HG03066 (cell line): Measurements from ENCODE around the gene FAM219A.
A peak's percentile ranks its signal among the peaks of the same experiment; 100 is the strongest.
"Not testable (repeated sequence)": the region's sequence is repeated elsewhere in the genome, so short reads cannot be mapped to it uniquely, and the experiment has no call there.

ENCODE experiments used
- ATAC-seq: cut with Tn5 transposase; IDR thresholded peaks from one replicate; pipeline ENCODE4 v1.9.1; 2021; ENCODE audit warnings: low read depth; ENCODE audit not compliant: unreplicated experiment

The FAM219A gene

DNA sequence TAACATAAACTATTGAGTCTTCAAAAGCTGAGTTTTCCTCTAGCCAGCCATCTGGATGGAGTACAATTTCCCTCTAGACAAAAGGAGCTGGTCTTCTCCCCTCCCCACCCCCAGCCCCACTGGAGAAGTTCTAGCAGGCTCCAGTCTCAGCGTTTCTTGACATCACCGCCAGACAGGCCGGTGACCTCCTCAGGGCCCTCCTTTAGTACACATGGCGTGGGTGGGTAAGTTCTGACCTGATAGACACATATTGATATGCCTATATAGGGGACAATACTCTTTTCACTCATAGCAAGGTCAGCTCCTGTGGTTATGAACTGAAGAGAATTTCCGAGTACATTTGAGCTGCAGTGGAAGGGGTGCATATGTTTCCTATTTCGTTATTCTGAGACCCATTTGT, 27.5 kb upstream of the FAM219A start:
- no peak for ATAC-seq

DNA sequence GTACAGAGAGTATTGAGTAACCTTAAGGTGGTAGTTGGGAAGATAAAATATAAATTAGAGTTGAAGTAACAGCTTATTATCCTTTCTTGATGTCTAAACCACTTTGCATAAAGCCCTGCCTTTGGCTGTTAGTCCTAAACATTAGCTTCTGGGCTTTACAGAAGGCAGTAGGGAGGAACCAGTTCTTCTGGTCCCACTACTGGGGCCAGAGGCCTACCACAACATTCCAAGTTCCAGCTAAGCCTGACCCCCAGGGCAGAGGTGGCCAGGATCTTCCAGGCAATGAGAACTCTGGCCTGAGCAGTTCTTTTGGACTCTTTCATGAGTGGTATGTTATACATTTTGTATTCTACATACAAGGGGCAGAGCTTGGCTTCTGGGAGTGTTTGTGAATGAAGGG, 26.3 kb upstream of the FAM219A start:
- no peak for ATAC-seq

DNA sequence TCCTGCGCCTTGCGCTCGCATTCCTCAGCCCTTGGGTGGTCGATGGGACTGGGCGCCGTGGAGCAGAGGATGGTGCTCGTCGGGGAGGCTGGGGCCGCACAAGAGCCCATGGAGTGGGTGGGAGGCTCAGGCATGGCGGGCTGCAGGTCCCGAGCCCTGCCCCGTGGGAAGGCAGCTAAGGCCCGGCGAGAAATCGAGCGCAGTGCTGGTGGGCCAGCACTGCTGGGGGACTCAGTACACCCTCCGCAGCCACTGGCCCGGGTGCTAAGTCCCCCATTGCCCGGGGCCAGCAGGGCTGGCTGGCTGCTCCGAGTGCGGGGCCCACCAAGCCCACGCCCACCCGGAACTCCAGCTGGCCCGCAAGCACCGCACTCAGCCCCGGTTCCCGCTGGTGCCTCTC, 24.4 kb upstream of the FAM219A start:
- not testable (repeated sequence) for ATAC-seq

DNA sequence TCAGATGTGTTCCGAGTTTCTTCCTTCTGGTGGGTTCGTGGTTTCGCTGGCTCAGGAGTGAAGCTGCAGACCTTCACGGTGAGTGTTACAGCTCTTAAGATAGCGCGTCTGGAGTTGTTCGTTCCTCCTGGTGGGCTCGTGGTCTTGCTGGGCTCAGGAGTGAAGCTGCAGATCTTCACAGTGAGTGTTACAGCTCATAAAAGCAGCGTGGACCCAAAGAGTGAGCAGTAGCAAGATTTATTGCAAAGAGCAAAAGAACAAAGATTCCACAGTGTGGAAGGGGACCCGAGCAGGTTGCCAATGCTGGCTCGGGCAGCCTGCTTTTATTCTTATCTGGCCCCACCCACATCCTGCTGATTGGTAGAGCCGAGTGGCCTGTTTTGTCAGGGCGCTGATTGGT, 23.2 kb upstream of the FAM219A start:
- ATAC-seq = not testable (repeated sequence)

DNA sequence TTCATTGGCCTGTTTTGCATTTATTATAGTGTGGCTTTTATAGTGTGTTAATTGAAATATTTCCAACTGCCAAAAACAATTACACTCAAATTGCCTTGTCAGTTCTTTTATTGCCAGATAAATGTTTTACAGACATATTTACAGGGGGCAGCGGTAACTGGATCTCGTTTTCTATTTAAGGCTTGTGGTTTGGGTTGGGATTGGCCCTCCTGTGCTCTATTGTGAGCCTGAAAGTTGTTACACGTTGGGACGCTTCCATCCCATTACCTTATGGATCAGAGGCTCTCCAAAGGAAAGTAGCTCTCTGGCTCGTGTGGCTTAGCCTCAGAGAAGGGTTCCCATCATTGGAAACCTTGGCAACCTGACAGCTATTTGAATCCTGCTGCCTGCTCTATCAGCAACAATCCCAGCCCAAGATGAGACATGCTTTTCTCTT, 21.1 kb upstream of the FAM219A start:
- ATAC-seq = no peak

DNA sequence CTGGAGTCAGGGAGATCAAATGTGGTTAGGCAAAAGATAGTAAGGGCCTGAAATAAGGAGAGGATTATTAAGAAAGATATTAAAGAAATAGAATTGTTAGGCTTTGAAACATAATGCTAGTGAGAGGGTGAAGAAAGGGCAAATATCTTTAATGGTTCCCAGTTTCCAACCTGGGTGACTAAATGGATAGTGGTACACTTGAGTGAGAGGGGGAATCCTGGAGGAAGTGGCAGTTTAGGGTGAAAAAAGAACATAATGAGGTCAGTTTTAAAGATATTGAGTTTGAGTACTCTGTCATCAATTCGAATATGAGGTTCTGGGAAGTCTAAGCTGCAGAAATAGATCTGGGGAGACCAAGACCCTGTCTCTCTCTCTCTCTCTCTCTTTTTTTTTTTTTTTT, 19.2 kb upstream of the FAM219A start:
- no peak for ATAC-seq

DNA sequence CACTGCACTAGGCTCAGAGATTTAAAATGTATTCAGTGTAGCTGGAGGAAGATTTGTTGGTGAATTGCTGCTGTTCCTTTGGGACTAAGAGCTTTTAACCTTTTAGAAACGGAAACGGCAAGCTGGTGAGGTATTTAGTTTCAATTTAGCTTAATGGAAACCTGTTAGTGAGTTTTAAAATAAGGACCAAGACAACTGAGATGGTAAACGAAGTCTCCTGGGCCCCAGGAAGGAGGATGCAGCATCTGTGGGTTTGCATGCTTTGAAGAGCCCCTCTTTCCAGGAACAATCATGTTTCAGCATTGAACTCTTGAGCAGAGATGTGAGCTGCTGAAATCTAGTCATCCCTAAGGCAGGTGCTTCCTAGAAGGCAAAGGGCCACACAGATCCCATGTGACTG, 16.7 kb upstream of the FAM219A start:
- ATAC-seq = no peak

DNA sequence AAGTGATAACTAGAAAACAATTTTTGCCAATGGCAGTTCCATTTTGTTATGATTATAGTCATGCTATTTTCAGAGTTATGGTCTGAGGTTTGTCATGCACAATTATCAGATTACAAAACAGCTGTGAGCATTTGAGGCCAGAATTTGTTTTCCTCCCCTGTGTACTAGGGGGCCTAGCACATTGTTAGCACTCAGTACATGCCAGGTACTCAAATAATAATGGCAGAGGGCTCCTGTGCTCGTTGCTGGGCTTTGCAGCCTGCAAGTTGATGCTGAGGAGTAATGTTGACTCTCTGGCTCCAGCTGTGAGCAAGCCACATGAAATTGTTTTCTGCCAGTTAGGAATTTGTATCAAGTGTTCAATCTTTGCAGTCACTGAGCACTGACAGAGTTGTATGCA, 7.1 kb upstream of the FAM219A start:
- ATAC-seq = no peak

DNA sequence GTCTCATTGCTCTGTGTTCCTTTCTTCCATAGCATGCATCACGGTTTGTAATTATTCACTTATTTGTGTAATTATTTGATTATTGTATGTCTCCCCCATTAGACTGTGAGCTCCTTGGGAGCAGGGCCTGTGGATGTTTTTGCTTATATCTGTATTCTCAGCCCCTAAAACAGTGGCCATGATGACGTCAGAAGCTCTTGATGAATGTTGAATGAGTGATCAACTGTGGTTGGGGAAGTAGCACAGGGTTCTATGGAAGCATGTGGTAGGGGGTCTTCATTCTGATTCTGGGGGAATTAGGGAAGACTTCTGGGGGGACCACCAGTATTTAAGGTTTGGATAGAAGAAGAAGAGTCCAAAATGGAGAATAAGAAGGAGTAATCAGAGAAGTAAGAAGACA, 6.2 kb upstream of the FAM219A start:
- ATAC-seq = no peak

DNA sequence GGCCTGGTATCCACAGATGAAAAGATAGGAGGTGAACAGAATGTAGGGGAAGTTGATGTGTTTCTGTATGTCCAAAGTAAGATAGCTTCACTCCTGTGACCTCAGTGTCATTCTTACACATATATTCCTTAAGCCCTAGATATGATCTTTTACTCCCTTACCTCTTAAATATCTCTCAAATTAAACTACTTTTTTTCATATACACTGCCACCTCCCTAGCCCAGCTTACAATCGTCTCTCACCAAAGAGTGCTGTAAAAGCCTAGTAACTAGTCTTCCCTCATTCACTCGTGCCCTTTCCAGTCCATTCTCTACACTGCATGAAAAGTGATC, 5.5 kb upstream of the FAM219A start:
- no peak for ATAC-seq

DNA sequence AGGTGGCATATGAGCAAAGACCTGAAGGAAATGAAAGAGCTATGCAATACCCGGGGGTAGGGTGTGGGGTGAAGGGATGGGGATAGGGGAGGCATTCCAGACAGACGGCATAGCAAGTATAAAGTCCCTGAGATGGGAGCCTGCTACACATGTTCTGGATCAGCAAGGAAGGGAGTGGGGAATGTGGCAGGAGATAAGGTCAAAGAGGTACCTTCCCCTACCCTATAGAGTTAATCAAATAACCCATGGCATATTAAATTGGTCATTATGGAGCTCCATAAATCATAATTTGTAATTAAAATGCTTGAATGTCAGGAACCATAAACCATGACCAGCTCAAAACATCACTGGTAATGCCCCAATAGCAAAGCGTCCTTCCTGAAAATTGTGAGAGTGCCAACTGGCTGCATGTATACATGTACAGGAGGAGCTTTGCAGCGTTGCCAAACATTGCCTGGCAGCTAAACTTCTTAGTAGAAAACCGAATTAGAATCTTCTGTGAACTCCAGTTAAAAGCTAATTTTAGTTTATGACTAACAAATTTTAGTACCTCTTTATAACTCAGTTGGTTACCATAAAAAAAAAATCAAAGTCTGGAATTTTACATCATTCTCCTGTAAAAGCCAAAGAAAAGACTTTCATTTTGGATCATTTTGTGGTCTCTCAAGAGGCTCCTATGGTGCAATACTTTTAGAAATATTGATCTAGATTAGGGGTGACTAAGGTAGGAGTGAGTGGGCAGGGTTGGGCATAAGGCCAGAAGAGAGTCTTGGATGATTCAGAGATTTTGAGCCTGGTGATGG, 4.9 kb upstream of the FAM219A start:
- no peak for ATAC-seq

DNA sequence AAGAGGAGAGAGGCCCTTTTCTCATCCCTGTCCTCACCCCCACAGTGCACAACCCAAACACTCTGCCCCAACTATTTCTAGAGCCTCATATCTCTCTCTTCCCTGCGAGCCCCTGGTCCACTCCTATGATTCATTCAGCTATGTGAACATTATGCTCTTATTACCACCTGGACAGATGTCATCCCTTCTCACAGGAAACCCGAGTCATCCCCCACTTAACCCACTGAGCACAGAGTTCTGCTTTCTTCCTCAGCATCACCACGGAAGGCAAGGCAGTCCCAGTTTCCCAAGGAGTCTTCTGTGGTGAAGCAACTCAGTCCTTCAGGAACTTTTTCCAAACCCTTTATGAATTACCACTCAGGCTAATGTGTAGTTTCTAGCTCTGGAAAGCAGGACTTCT, 1.6 kb upstream of the FAM219A start:
- ATAC-seq = no peak

DNA sequence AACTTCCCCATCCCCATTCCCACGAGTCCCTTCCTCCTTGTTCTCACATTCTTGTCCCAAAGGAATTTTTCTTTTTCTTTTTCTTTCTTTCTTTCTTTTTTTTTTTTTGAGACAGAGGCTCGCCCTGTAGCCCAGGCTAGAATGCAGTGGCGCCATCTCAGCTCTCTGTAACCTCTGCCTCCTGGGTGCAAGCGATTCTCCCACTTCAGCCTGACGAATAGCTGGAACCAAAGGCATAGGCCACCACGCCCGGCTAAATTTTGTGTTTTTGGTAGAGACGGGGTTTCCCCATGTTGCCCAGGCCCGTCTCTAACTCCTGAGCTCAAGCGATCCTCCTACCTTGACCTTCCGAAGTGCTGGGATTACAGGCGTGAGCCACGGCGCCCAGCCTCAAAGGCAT, 986 bp upstream of the FAM219A start:
- no peak for ATAC-seq

DNA sequence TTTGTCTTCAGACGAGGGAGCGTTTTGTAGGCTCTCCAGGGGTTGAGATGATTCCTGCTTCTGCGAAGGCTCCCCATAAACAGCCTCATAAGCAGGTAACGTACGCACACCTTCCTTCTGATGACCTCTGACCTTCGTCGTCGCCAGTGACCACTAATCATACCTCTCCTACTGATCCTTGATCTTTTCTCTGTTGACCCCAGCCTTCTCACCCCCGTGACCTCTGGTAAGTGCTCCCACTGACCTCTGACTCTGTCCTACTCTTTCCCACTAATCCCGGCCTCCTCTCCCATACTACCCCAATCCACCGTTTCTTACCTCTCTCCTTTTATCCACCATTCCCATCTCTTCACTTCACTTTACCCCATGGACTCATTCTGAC, 580 bp upstream of the FAM219A start:
- ATAC-seq = peak; percentile 10

DNA sequence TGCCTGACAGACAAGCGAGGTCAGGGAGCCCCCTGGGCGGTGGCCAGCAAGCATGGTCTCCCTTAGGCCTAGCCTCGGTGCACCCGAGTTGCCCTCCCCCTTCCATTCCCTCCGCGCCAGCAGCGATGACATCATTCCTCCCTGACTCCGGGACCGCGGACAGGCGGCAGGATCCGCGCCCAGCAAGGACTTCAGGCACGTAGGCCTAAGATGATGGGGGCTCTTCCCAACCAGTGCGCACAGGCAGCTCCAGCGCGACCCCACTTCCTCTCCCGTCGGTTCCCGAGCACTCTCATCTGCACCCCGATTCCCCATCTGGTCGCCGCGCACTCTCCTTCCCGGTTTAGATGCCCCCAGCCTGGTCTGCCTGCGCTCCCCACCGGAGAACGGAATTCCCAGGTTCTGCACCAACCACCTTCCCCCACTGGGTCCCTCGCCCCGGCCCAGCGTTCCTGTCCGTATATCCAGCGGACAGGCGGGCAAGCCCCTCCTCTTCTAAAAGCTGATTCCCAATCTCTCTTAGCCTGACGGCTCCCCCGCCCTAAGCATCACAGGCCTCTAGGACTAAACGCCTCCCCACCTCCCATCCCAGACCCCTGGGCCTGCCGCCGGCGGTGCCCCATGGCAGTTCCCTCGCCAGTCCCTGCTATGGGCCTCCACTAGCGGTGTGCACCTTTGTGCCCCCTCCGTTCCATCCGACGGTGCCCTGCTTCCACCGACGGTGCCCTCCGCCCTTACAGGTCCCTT, 931 bp downstream of the FAM219A start:
- no peak for ATAC-seq

DNA sequence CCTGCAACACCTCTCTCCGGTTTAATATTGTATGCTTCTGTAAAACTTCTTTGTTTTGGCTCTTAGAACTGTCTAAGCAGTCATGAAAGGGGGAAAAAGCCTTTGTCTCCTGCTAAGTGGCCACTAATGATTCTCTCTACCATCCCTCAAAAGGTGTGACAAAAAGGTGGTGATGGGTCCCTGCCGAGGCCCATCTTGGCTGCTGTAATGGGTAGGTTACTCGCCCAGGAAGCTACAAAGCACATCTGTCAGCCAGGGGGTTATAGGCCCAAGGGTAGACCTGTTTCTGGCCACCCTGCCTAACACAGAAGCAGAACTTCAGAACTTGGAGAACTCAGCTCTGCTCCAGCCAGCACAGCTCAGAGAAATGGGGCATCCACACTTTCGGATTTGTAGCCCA, 1.6 kb downstream of the FAM219A start:
- no peak for ATAC-seq

DNA sequence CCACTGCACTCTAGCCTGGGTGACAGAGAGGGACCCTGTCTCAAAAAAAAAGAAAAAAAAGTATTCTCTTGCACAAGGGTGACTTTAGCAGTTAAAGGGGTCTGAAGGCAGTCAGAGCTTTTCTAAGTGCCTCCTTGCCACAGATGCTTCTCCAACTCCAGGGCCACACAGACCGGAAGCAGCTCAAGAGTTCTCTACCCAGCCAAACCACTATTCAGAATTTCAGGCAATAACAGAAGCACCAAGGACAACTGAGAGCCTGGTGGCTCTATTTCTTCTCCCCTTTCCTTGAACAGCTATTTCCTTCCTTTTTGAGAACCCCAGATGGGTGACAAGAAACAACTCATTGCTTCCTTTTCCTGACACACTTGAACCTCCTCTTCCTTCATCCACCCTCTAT, 2.2 kb downstream of the FAM219A start:
- ATAC-seq = no peak

DNA sequence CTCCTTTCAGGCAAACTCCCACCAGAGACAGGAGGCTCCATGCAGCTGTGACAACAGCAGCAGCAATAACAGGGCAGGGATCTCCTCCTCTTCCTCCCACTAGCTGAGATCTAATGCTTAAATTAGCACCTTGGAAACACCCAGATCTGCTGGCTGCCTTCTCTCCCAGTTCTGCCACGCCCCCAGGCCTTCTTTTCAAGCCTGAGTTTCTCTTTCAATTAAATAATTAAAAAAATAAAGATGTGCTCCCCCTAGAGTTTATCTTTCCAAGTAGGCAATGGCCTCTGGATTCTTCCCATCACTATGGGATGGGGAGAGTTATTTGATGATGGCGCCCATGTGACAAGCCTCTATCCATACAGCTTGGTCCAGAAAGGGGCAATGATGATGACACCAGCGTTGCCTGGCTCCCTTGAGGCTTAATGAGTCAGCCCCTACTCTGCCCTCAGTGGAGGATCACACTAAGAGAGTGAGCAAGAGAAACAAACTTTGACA, 3.8 kb downstream of the FAM219A start:
- no peak for ATAC-seq

DNA sequence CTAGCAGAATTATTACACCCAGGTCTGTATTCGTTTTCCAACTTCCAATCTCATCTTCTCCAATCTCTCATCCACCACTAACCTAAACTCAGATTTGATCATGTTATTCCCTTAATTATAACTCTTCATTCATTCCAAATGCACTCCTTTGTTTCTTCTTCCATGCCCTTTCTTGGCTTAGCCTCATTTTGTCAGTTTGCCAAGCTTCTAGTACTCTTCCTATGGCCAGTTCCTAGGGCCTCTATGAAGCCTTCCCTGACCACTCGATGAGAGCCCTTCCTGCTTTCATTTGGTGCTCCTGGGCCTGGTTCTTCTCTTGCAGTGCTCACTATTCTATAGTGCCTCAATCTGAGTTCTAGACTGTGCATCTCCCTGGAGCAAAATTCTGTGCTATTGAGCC, 5.8 kb downstream of the FAM219A start:
- ATAC-seq = no peak

DNA sequence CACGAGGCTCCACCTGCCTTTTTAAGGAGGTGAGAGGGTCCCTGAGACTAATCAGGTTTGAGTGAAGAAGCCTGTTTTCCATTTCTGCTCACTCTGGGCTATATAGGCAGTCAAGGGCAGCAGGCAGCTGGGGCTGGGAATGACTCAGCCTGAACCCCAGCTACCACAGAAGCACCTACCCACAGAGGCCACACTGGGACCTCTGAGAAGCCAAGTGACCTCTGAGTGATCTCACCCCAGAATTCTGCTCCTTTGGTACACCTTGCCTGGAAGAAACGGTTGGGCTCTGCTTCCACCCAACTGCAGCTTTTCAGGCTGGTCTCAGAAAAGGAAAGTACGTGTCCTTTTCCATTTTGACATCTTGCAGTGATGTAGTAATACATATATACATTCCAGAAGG, 6.8 kb downstream of the FAM219A start:
- ATAC-seq = no peak

DNA sequence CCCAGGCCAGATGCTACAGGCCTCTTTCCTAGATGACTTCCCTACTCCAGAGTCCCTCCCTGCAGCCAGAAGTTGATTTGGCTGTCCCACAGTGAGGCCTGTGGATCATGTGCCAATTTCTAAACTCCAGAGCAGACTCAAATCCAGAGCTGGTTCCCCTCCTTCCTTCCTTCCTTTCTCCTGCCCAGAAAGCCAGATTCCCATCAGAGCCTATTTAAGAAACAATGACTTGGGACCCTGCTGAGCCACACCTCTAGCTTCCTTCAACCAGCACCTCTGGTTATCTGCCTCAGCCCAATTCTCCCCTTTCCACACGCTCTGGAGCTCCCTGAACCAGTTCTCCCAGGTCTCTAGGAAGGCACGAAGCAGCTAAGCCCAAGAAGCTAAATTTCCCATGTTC, 7.2 kb downstream of the FAM219A start:
- no peak for ATAC-seq

DNA sequence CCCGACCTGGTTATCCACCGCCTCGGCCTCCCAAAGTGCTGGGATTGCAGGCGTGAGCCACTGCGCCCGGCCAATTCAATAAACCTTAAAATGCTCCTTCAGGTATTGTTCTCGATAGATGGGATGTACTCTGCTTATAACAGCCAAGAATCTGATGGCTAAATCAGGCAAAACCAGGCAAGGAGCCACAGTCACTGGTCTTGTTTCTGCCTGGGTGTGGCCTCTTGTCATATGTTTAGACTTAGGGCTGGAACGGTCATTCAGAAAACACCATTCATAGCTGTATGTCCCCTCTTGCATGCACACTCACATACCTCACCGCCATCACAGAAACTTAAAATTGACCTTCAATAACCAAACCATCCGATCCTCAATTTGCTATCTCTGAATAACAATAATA, 7.7 kb downstream of the FAM219A start:
- ATAC-seq = no peak
